WTC11 (cell line): ENCODE data around the gene SEMA3F.

ENCODE experiments used
- CREB1 ChIP-seq: sonication (generic); formaldehyde crosslinking; IDR thresholded peaks from 2 replicates; pipeline ENCODE4 v1.8.0; 2023; ENCODE audit warnings: mild to moderate bottlenecking, missing genetic modification reagents
- CTCF ChIP-seq: fragments of 200-600 bp; IDR thresholded peaks from 2 replicates; pipeline ENCODE4 v1.8.0; 2022; ENCODE audit warnings: antibody characterized with exemption
- E2F5 ChIP-seq: sonication (generic); formaldehyde crosslinking; IDR thresholded peaks from 2 replicates; pipeline ENCODE4 v1.8.1; 2022; ENCODE audit warnings: mild to moderate bottlenecking, moderate library complexity, missing genetic modification reagents
- GABPB1 ChIP-seq: sonication (generic); formaldehyde crosslinking; IDR thresholded peaks from 2 replicates; pipeline ENCODE4 v1.8.1; 2023; ENCODE audit warnings: mild to moderate bottlenecking, missing genetic modification reagents
- JUN ChIP-seq: sonication (generic); formaldehyde crosslinking; IDR thresholded peaks from 2 replicates; pipeline ENCODE4 v1.8.0; 2023; ENCODE audit warnings: mild to moderate bottlenecking, missing genetic modification reagents
- NFYB ChIP-seq: sonication (generic); formaldehyde crosslinking; conservative IDR thresholded peaks from 2 replicates; pipeline ENCODE4 v1.8.0; 2022; ENCODE audit warnings: low read depth, missing genetic modification reagents
- SMAD3 ChIP-seq: sonication (generic); formaldehyde crosslinking; IDR thresholded peaks from 2 replicates; pipeline ENCODE4 v1.8.0; 2022; ENCODE audit warnings: missing genetic modification reagents, mild to moderate bottlenecking, borderline replicate concordance
- SP1 ChIP-seq: sonication (generic); formaldehyde crosslinking; conservative IDR thresholded peaks from 2 replicates; pipeline ENCODE4 v1.8.1; 2022; ENCODE audit warnings: missing genetic modification reagents
- USF1 ChIP-seq: sonication (generic); formaldehyde crosslinking; IDR thresholded peaks from 2 replicates; pipeline ENCODE4 v1.8.0; 2022; ENCODE audit warnings: mild to moderate bottlenecking, missing genetic modification reagents
- USF2 ChIP-seq: sonication (generic); formaldehyde crosslinking; IDR thresholded peaks from 2 replicates; pipeline ENCODE4 v1.8.1; 2023; ENCODE audit warnings: mild to moderate bottlenecking, missing genetic modification reagents, moderate library complexity
- ZSCAN18 ChIP-seq: fragments of 250-450 bp; sonication (Bioruptor Pico); IDR thresholded peaks from 2 replicates; pipeline ENCODE4 v2.1.2; 2022; ENCODE audit warnings: mild to moderate bottlenecking, moderate library complexity

GRCh38 chr3:50165910-50166538 lies 10.9 kb downstream of the SEMA3F start:
- TF ChIP-seq CTCF = no peak
- TF ChIP-seq E2F5 = no peak
- TF ChIP-seq ZSCAN18 (CRISPR knock-in tag) = no peak
- no peak for TF ChIP-seq SMAD3
- TF ChIP-seq CREB1 (CRISPR knock-in tag) = no peak
- no peak for TF ChIP-seq GABPB1 (CRISPR knock-in tag)
- no peak for TF ChIP-seq USF2 (CRISPR knock-in tag)
- TF ChIP-seq USF1 = no peak
- no peak for TF ChIP-seq SP1 (CRISPR knock-in tag)
- no peak for TF ChIP-seq JUN (CRISPR knock-in tag)
- TF ChIP-seq NFYB (CRISPR knock-in tag) = no peak
